H1 (cell line): ENCODE measurements around the gene TKTL2. TPM values are rescaled to one million over a fixed set of nuclear protein-coding genes. Genes with fewer than 3 reads are reported as not detected.

Source experiments
- CTCF ChIA-PET: fragments of 300-600 bp; sonication (Branson Sonifier 250); formaldehyde crosslinking; loops from one replicate; lab custom pipeline; 2021; ENCODE audit not compliant: partially characterized antibody; lab: Charles Lee
- POLR2A ChIA-PET: fragments of 300-600 bp; sonication (Branson Sonifier 250); formaldehyde crosslinking; loops from one replicate; lab custom pipeline; 2021; ENCODE audit warnings: inconsistent platforms; ENCODE audit not compliant: partially characterized antibody; lab: Charles Lee
- DNase-seq, 2 experiments: peaks; one replicate each; pipeline versions ENCODE4 v3.0.0 to v3.0.0-alpha.2; 2010 to 2022; ENCODE audit warnings: low spot score in 2 of 2, low read depth in 1 of 2, mixed read lengths in 1 of 2
- FAIRE-seq: peaks from 2 replicates; lab custom pipeline; 2011; peaks lifted over from hg19 to GRCh38; lab: Jason Lieb, UNC
- H2AFZ ChIP-seq: 2 replicates; pipeline ENCODE4 v1.8.1; 2012; ENCODE audit warnings: low read length, inconsistent platforms
- H2AK5ac ChIP-seq: 2 replicates; pipeline ENCODE4 v1.6.1; 2013; ENCODE audit warnings: low read depth, low read length
- H2BK120ac ChIP-seq: replicated peaks from 2 replicates; pipeline ENCODE3; 2013; ENCODE audit warnings: low read depth, low read length, inconsistent platforms
- H2BK12ac ChIP-seq: 2 replicates; pipeline ENCODE4 v1.6.1; 2013; ENCODE audit warnings: low read depth, low read length
- H2BK15ac ChIP-seq: 2 replicates; pipeline ENCODE4 v1.6.1; 2013; ENCODE audit warnings: low read length
- H2BK20ac ChIP-seq: 2 replicates; pipeline ENCODE4 v1.6.1; 2013; ENCODE audit warnings: low read length
- H2BK5ac ChIP-seq: 2 replicates; pipeline ENCODE4 v1.6.1; 2013; ENCODE audit warnings: low read depth, low read length
- H3K14ac ChIP-seq: 2 replicates; pipeline ENCODE4 v1.6.1; 2013; ENCODE audit warnings: inconsistent platforms; ENCODE audit not compliant: insufficient read length
- H3K18ac ChIP-seq: 2 replicates; pipeline ENCODE4 v1.6.1; 2013; ENCODE audit warnings: low read length; ENCODE audit errors: extremely low read depth
- H3K23ac ChIP-seq: 2 replicates; pipeline ENCODE4 v1.6.1; 2013; ENCODE audit warnings: inconsistent platforms; ENCODE audit not compliant: insufficient read length
- H3K23me2 ChIP-seq: 2 replicates; pipeline ENCODE4 v1.6.1; 2013; ENCODE audit warnings: low read depth, low read length
- H3K27ac ChIP-seq: 2 replicates; pipeline ENCODE4 v1.6.1; 2011; ENCODE audit warnings: low read depth, low read length, inconsistent platforms
- H3K27me3 ChIP-seq, 4 experiments: replicated peaks in 1 of 4; 1 replicate in 1 of 4; 2 replicates in 3 of 4; pipeline versions ENCODE4 v1.6.1 to v1.8.1; 2011 to 2013; ENCODE audit warnings: low read length in 3 of 4, mild to moderate bottlenecking in 3 of 4, inconsistent platforms in 2 of 4, mixed read lengths in 2 of 4, moderate library complexity in 1 of 4; ENCODE audit not compliant: control insufficient read depth in 3 of 4, insufficient read depth in 3 of 4; ENCODE audit errors: extremely low read depth in 1 of 4
- H3K36me3 ChIP-seq, 4 experiments: 2 replicates each; pipeline versions ENCODE4 v1.6.1 to v1.8.1; 2011 to 2013; ENCODE audit warnings: mild to moderate bottlenecking in 4 of 4, low read length in 3 of 4, moderate library complexity in 2 of 4, control low read depth in 1 of 4, inconsistent platforms in 1 of 4; ENCODE audit not compliant: insufficient read depth in 4 of 4, control insufficient read depth in 2 of 4
- H3K4ac ChIP-seq: replicated peaks from 2 replicates; pipeline ENCODE3; 2013; ENCODE audit warnings: low read length, low read depth, mixed read lengths, inconsistent platforms; ENCODE audit not compliant: insufficient read length
- H3K4me1 ChIP-seq, 4 experiments: replicated peaks in 1 of 4; 1 replicate in 1 of 4; 2 replicates in 3 of 4; pipeline versions ENCODE4 v1.6.1 to v1.8.1; 2011 to 2013; ENCODE audit warnings: low read length in 3 of 4, inconsistent platforms in 2 of 4, mixed read lengths in 1 of 4; ENCODE audit not compliant: insufficient read depth in 4 of 4, control insufficient read depth in 3 of 4
- H3K4me2 ChIP-seq, 2 experiments: 2 replicates each; pipeline versions ENCODE4 v1.6.1 to v1.8.1; 2011 to 2013; ENCODE audit warnings: low read depth in 2 of 2, low read length in 2 of 2, control low read depth in 1 of 2, inconsistent platforms in 1 of 2, mild to moderate bottlenecking in 1 of 2; ENCODE audit not compliant: insufficient read depth in 1 of 2
- H3K4me3 ChIP-seq, 4 experiments: fragments of 200-600, 300-600 bp in 1 of 4; sonication (generic), shearing (Covaris generic), sonication (Bioruptor Twin) in 1 of 4; 2 replicates each; pipeline versions ENCODE4 v1.5.1 to v1.8.1; 2011 to 2016; ENCODE audit warnings: low read length in 4 of 4, low read depth in 3 of 4, control low read depth in 2 of 4, inconsistent platforms in 2 of 4, mild to moderate bottlenecking in 2 of 4, mixed read lengths in 1 of 4, moderate library complexity in 1 of 4; ENCODE audit not compliant: insufficient read depth in 2 of 4; ENCODE audit errors: extremely low read depth in 1 of 4
- H3K56ac ChIP-seq: replicated peaks from 2 replicates; pipeline ENCODE3; 2013; ENCODE audit warnings: low read depth, mild to moderate bottlenecking, mixed read lengths, low read length, inconsistent platforms; ENCODE audit not compliant: insufficient read length
- H3K79me1 ChIP-seq: 2 replicates; pipeline ENCODE4 v1.6.1; 2013; ENCODE audit warnings: low read depth, low read length, control low read depth
- H3K79me2 ChIP-seq, 2 experiments: 2 replicates each; pipeline versions ENCODE4 v1.6.1 to v1.8.1; 2012 to 2013; ENCODE audit warnings: low read length in 2 of 2, mild to moderate bottlenecking in 2 of 2, inconsistent platforms in 1 of 2; ENCODE audit not compliant: insufficient read depth in 2 of 2, control insufficient read depth in 1 of 2
- H3K9ac ChIP-seq, 4 experiments: replicated peaks in 1 of 4; 1 replicate in 1 of 4; 2 replicates in 3 of 4; pipeline versions ENCODE4 v1.6.1 to v1.8.1; 2011 to 2013; ENCODE audit warnings: low read depth in 3 of 4, low read length in 3 of 4, control low read depth in 2 of 4, mild to moderate bottlenecking in 2 of 4, moderate library complexity in 2 of 4, inconsistent platforms in 1 of 4; ENCODE audit errors: extremely low read depth in 1 of 4
- H3K9me3 ChIP-seq, 2 experiments: 2 replicates each; pipeline versions ENCODE4 v1.6.1 to v1.8.1; 2012 to 2013; ENCODE audit warnings: mild to moderate bottlenecking in 2 of 2, moderate library complexity in 2 of 2, control low read depth in 1 of 2, inconsistent platforms in 1 of 2, low read depth in 1 of 2, low read length in 1 of 2, mixed read lengths in 1 of 2; ENCODE audit not compliant: insufficient read depth in 2 of 2
- H4K20me1 ChIP-seq, 2 experiments: replicated peaks in 1 of 2; 2 replicates each; pipeline versions ENCODE3 to v1.8.1; 2011 to 2013; ENCODE audit warnings: inconsistent platforms in 2 of 2, low read length in 2 of 2, mild to moderate bottlenecking in 1 of 2; ENCODE audit not compliant: insufficient read depth in 2 of 2, control insufficient read depth in 1 of 2
- H4K5ac ChIP-seq: 2 replicates; pipeline ENCODE4 v1.6.1; 2013; ENCODE audit warnings: low read length, low read depth, mixed read lengths, inconsistent platforms; ENCODE audit not compliant: insufficient read length
- H4K8ac ChIP-seq: 2 replicates; pipeline ENCODE4 v1.8.0; 2013; ENCODE audit warnings: mild to moderate bottlenecking, moderate library complexity, low read length, inconsistent platforms; ENCODE audit not compliant: insufficient read depth; ENCODE audit errors: extremely low read depth
- H4K91ac ChIP-seq: replicated peaks from 2 replicates; pipeline ENCODE3; 2013; ENCODE audit warnings: low read length, mixed read lengths, inconsistent platforms; ENCODE audit not compliant: insufficient read length
- ASH2L ChIP-seq: fragments of 200-600, 300-600 bp; sonication (generic); IDR thresholded peaks from one replicate; pipeline ENCODE4 v1.7.1; 2017; ENCODE audit warnings: low read length
- KDM1A ChIP-seq: fragments of 200-600, 300-600 bp; sonication (generic); IDR thresholded peaks from 2 replicates; pipeline ENCODE4 v1.7.1; 2016; ENCODE audit warnings: mild to moderate bottlenecking, low read length, borderline replicate concordance
- PHF8 ChIP-seq: fragments of 200-600 bp; sonication (generic); conservative IDR thresholded peaks from 2 replicates; pipeline ENCODE4 v1.7.1; 2012; ENCODE audit warnings: low read depth, mild to moderate bottlenecking, inconsistent platforms, low read length, moderate library complexity
- SAP30 ChIP-seq: fragments of 300-600 bp; sonication (generic); IDR thresholded peaks from 2 replicates; pipeline ENCODE4 v1.7.1; 2012; ENCODE audit warnings: low read length, moderate library complexity, mild to moderate bottlenecking, inconsistent platforms; ENCODE audit not compliant: insufficient read depth, insufficient replicate concordance
- TAF1 ChIP-seq: IDR thresholded peaks from 2 replicates; pipeline ENCODE4 v1.6.1; 2011; ENCODE audit warnings: mild to moderate bottlenecking, low read depth, low read length
- TCF12 ChIP-seq: IDR thresholded peaks from 2 replicates; pipeline ENCODE4 v1.6.1; 2011; ENCODE audit warnings: low read depth, mild to moderate bottlenecking, low read length
- WGBS, 2 experiments: shearing (Covaris generic) in 1 of 2; methylation state at CpG; one replicate each; pipeline versions ENCODE4 v1.1.6 to v1.1.7; 2013 to 2015; ENCODE audit warnings: low lambda C conversion rate in 2 of 2, mixed read lengths in 2 of 2, inconsistent platforms in 1 of 2, low coverage in 1 of 2, missing lambda C conversion rate in 1 of 2; ENCODE audit not compliant: insufficient replicate concordance in 2 of 2, insufficient coverage in 1 of 2, insufficient read length in 1 of 2; ENCODE audit errors: extremely low coverage in 1 of 2, missing lambda C conversion rate in 1 of 2; 5-methylcytosine and 5-hydroxymethylcytosine counted together
- polyA plus RNA-seq, 7 experiments: library from polyadenylated mRNA; depleted of rRNA in 3 of 7; stranded (reverse) in 5 of 7; unstranded in 2 of 7; fragments of >200 nt in 5 of 7; fragments of 200-250 nt in 2 of 7; gene quantifications; 1 replicate in 5 of 7; 2 replicates in 1 of 7; 4 replicates in 1 of 7; pipeline versions ENCODE4 v1.2.1 to v1.2.3, GENCODE V29; 2011 to 2013; ENCODE audit warnings: missing spikeins in 2 of 7, mixed read lengths in 2 of 7
- total RNA-seq: library from RNA; stranded (reverse); fragmentation: NEBNext Ultra II Directional; extraction: Animal tissue kit (Norgen Biotek cat#: 25700); gene quantifications from 2 replicates; pipeline ENCODE4 v1.2.1, GENCODE V29; 2021

Gene TKTL2
- total and polyA plus RNA-seq, 2 of the 8 experiments (the other 6 are each of a cell fraction or from before 2014, with no cell fraction given): not detected

DNA sequence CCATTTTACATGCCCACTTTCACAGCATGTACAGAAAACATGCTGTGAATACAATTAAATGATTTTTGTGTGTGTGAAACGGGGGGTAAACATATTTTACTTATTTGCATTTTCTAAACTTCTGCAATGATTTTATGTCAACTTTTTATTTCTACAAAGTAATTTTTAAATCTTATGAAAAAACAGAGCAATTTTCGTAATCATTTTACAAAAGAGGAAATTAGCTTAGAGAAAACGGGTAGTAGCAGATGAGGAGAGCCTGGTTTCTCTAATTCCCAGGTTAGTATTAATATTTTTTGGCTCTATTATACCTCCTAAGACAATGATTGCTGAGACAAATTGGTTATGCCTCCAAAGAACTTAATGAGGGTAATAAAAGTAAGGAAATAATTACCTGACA, 3.2 kb downstream of the TKTL2 start:
- no peak for FAIRE-seq
- H2AFZ ChIP-seq: no peak overlapping the region

More for the DNA sequence above, 3.2 kb downstream of the TKTL2 start:
- H4K91ac ChIP-seq: no peak overlapping the region
- H2BK15ac ChIP-seq: no peak overlapping the region
- TF ChIP-seq TAF1 (no peak), PHF8 (no peak), KDM1A (no peak), ASH2L (no peak), TCF12 (no peak), SAP30 (no peak)
- TF ChIP-seq, all 59 proteins: peak for 0
- Histone ChIP-seq H2BK12ac (no peak overlapping the region), H2BK20ac (no peak overlapping the region), H3K56ac (no peak overlapping the region), H3K9me3 (no peaks in the 10 kb centered on the region), H3K4me2 (no peak overlapping the region), H3K27me3 (no peaks in the 10 kb centered on the region), H3K9ac (no peak overlapping the region), H2AK5ac (no peak overlapping the region), H2BK120ac (no peak overlapping the region), H3K36me3 (no peaks in the 10 kb centered on the region), H3K18ac (no peak overlapping the region), H4K5ac (no peak overlapping the region), H3K4ac (no peak overlapping the region), H3K4me1 (no peaks in the 10 kb centered on the region), H4K8ac (no peak overlapping the region), H3K14ac (no peak overlapping the region), H3K79me1 (no peaks in the 10 kb centered on the region), H3K27ac (no peak overlapping the region), H4K20me1 (no peaks in the 10 kb centered on the region), H3K23me2 (no peaks in the 10 kb centered on the region), H2BK5ac (no peak overlapping the region), H3K4me3 (no peak overlapping the region), H3K23ac (no peak overlapping the region), H3K79me2 (no peaks in the 10 kb centered on the region; a peak in 1 of 4 replicates)
- 84% methylated on average over 3 of the region's 3 CpGs; no CpG with 5 or more reads in 1 of the 2 experiments for WGBS, 2 experiments
- CTCF ChIA-PET: interaction anchor here (0.7 to 1.6 kb wide), 3 partner anchors 8 to 14 kb away, joined by 3 to 5 read pairs (median 3); no protein-coding TSS in a partner anchor
- no peak for DNase-seq
- POLR2A ChIA-PET: interaction anchor here (0.6 to 0.9 kb wide), 3 partner anchors 25 to 71 kb away, joined by 3 read pairs; no protein-coding TSS in a partner anchor
